Measurements from ENCODE around the gene CEL.

- no peak for TF ChIP-seq SP1 (IDR thresholded peaks at IDR 0.05)
- no peak for TF ChIP-seq ELF4 (IDR thresholded peaks at IDR 0.05)
- TF ChIP-seq ARNT (IDR thresholded peaks at IDR 0.05): no peak
- no peak for TF ChIP-seq FOXA1 (IDR thresholded peaks at IDR 0.05)
- TF ChIP-seq TARDBP (IDR thresholded peaks at IDR 0.05): no peak
- TF ChIP-seq PKNOX1 (IDR thresholded peaks at IDR 0.05): no peak
- no peak for TF ChIP-seq FOXK2 (IDR thresholded peaks at IDR 0.05)
- no peak for TF ChIP-seq ZNF384 (IDR thresholded peaks at IDR 0.05)
- no peak for TF ChIP-seq LEF1 (IDR thresholded peaks at IDR 0.05; ENCODE audit: borderline replicate concordance)
- TF ChIP-seq FOXM1 (IDR thresholded peaks at IDR 0.05; ENCODE audit: borderline replicate concordance): no peak
These were observed 44.9 kb downstream of the CEL start for GRCh38 chr9:133106511-133107244.
